H9 (cell line): ENCODE results near the gene UBR7. TPM values are rescaled to one million over a fixed set of nuclear protein-coding genes. Genes with fewer than 3 reads are reported as not detected.

Experiments
- DNase-seq: peaks from one replicate; pipeline ENCODE4 v3.0.0-alpha.2; 2017
- H2AFZ ChIP-seq: one replicate; pipeline ENCODE4 v1.6.1; 2013; ENCODE audit warnings: mild to moderate bottlenecking, low read length, control low read depth, moderate library complexity
- H2AK5ac ChIP-seq: 2 replicates; pipeline ENCODE4 v1.6.1; 2013; ENCODE audit warnings: low read length, control low read depth, mixed read lengths; ENCODE audit not compliant: insufficient read length
- H2BK120ac ChIP-seq: one replicate; pipeline ENCODE4 v1.6.1; 2013; ENCODE audit warnings: low read depth, mild to moderate bottlenecking, low read length, control low read depth, inconsistent platforms; ENCODE audit not compliant: poor library complexity, severe bottlenecking
- H2BK12ac ChIP-seq: 2 replicates; pipeline ENCODE4 v1.6.1; 2013; ENCODE audit warnings: low read length, control low read depth, mixed read lengths, low read depth; ENCODE audit not compliant: insufficient read length
- H2BK15ac ChIP-seq: 2 replicates; pipeline ENCODE4 v1.6.1; 2013; ENCODE audit warnings: low read depth, low read length, control low read depth
- H2BK20ac ChIP-seq: one replicate; pipeline ENCODE4 v1.6.1; 2013; ENCODE audit warnings: low read depth, mild to moderate bottlenecking, low read length, control low read depth, inconsistent platforms; ENCODE audit not compliant: poor library complexity, severe bottlenecking
- H2BK5ac ChIP-seq: 2 replicates; pipeline ENCODE4 v1.6.1; 2013; ENCODE audit warnings: low read length, control low read depth, mixed read lengths; ENCODE audit not compliant: insufficient read length
- H3K14ac ChIP-seq: 2 replicates; pipeline ENCODE4 v1.6.1; 2013; ENCODE audit warnings: low read length, control low read depth; ENCODE audit not compliant: insufficient read depth
- H3K18ac ChIP-seq: 2 replicates; pipeline ENCODE4 v1.6.1; 2013; ENCODE audit warnings: low read depth, mild to moderate bottlenecking, mixed read lengths, low read length, control low read depth; ENCODE audit not compliant: insufficient read length
- H3K23ac ChIP-seq: 2 replicates; pipeline ENCODE4 v1.6.1; 2013; ENCODE audit warnings: low read length, control low read depth, mixed read lengths, low read depth; ENCODE audit not compliant: insufficient read length
- H3K23me2 ChIP-seq: 2 replicates; pipeline ENCODE4 v1.6.1; 2013; ENCODE audit warnings: low read depth, mild to moderate bottlenecking, mixed read lengths, low read length, control low read depth; ENCODE audit not compliant: insufficient read length, poor library complexity, severe bottlenecking
- H3K27ac ChIP-seq: 2 replicates; pipeline ENCODE4 v1.5.1; 2013; ENCODE audit warnings: low read length, control low read depth, mixed read lengths, low read depth; ENCODE audit not compliant: insufficient read length
- H3K27me3 ChIP-seq: 2 replicates; pipeline ENCODE4 v1.6.1; 2013; ENCODE audit warnings: low read length, control low read depth, inconsistent platforms; ENCODE audit not compliant: insufficient read depth
- H3K4ac ChIP-seq: 2 replicates; pipeline ENCODE4 v1.6.1; 2013; ENCODE audit warnings: low read depth, mild to moderate bottlenecking, control low read depth, inconsistent platforms, low read length, moderate library complexity
- H3K4me1 ChIP-seq: 2 replicates; pipeline ENCODE4 v1.6.1; 2013; ENCODE audit warnings: low read length, control low read depth, inconsistent platforms; ENCODE audit not compliant: insufficient read depth
- H3K4me2 ChIP-seq: 2 replicates; pipeline ENCODE4 v1.6.1; 2013; ENCODE audit warnings: low read length, control low read depth, mixed read lengths; ENCODE audit not compliant: insufficient read length, insufficient read depth
- H3K56ac ChIP-seq: 2 replicates; pipeline ENCODE4 v1.6.1; 2013; ENCODE audit warnings: low read depth, mild to moderate bottlenecking, mixed read lengths, low read length, control low read depth; ENCODE audit not compliant: insufficient read length
- H3K79me1 ChIP-seq: 2 replicates; pipeline ENCODE4 v1.6.1; 2013; ENCODE audit warnings: low read depth, mild to moderate bottlenecking, moderate library complexity, low read length, control low read depth, inconsistent platforms; ENCODE audit not compliant: insufficient read depth, poor library complexity, severe bottlenecking
- H3K79me2 ChIP-seq: 2 replicates; pipeline ENCODE4 v1.6.1; 2013; ENCODE audit warnings: low read length, control low read depth, inconsistent platforms; ENCODE audit not compliant: insufficient read depth
- H3K9ac ChIP-seq: 2 replicates; pipeline ENCODE4 v1.6.1; 2013; ENCODE audit warnings: low read length, control low read depth, mixed read lengths; ENCODE audit not compliant: insufficient read length; ENCODE audit errors: extremely low read depth
- H3K9me3 ChIP-seq: one replicate; pipeline ENCODE4 v1.6.1; 2013; ENCODE audit warnings: low read depth, low read length, inconsistent platforms; ENCODE audit not compliant: control insufficient read depth
- H3T11ph ChIP-seq: one replicate; pipeline ENCODE4 v1.6.1; 2013; ENCODE audit warnings: mild to moderate bottlenecking, low read length, control low read depth, inconsistent platforms
- H4K20me1 ChIP-seq: one replicate; pipeline ENCODE4 v1.6.1; 2013; ENCODE audit not compliant: control insufficient read depth, insufficient read length, insufficient read depth
- H4K5ac ChIP-seq: 2 replicates; pipeline ENCODE4 v1.6.1; 2013; ENCODE audit warnings: low read depth, mild to moderate bottlenecking, mixed read lengths, low read length, control low read depth; ENCODE audit not compliant: insufficient read length
- H4K8ac ChIP-seq: replicated peaks from 2 replicates; pipeline ENCODE4 v1.6.1; 2013; ENCODE audit warnings: low read length, control low read depth, mixed read lengths, low read depth; ENCODE audit not compliant: insufficient read length
- H4K91ac ChIP-seq: 2 replicates; pipeline ENCODE4 v1.6.1; 2013; ENCODE audit warnings: low read depth, mild to moderate bottlenecking, moderate library complexity, mixed read lengths, low read length, control low read depth; ENCODE audit not compliant: insufficient read length
- H3K27ac Mint-ChIP-seq, 3 experiments: 2 replicates in 2 of 3; 3 replicates in 1 of 3; pipeline ENCODE4 v1.8.0; 2020 to 2021; ENCODE audit warnings: mixed read lengths in 3 of 3, mild to moderate bottlenecking in 1 of 3, moderate library complexity in 1 of 3
- H3K27me3 Mint-ChIP-seq: 2 replicates; pipeline ENCODE4 v1.8.0; 2021; ENCODE audit warnings: low read depth, mild to moderate bottlenecking, moderate library complexity, mixed read lengths
- H3K36me3 Mint-ChIP-seq, 3 experiments: 2 replicates in 2 of 3; 3 replicates in 1 of 3; pipeline ENCODE4 v1.8.0; 2020 to 2021; ENCODE audit warnings: low read depth in 3 of 3, mixed read lengths in 3 of 3; ENCODE audit not compliant: insufficient read depth in 1 of 3
- H3K4me1 Mint-ChIP-seq, 2 experiments: 2 replicates each; pipeline ENCODE4 v1.8.0; 2020; ENCODE audit warnings: mixed read lengths in 2 of 2
- H3K4me3 Mint-ChIP-seq, 2 experiments: 2 replicates in 1 of 2; 3 replicates in 1 of 2; pipeline ENCODE4 v1.8.0; 2020 to 2021; ENCODE audit warnings: mild to moderate bottlenecking in 2 of 2, mixed read lengths in 2 of 2, moderate library complexity in 1 of 2
- H3K9me3 Mint-ChIP-seq, 2 experiments: 2 replicates in 1 of 2; 3 replicates in 1 of 2; pipeline ENCODE4 v1.8.0; 2020; ENCODE audit warnings: mild to moderate bottlenecking in 2 of 2, mixed read lengths in 2 of 2, moderate library complexity in 1 of 2
- WGBS: extraction: QIAGEN DNeasy Blood & Tissue Kit; methylation state at CpG from one replicate; pipeline ENCODE4 v1.1.7; 2013; ENCODE audit warnings: missing lambda C conversion rate, low lambda C conversion rate, mixed read lengths; ENCODE audit not compliant: insufficient read length; ENCODE audit errors: extremely low coverage; 5-methylcytosine and 5-hydroxymethylcytosine counted together
- total RNA-seq: library from RNA; stranded (reverse); gene quantifications from 2 replicates; pipeline ENCODE4 v1.2.1, GENCODE V29; 2021
- TF ChIP-seq, protein P1 (sequence below): fragments of 200-600 bp; sonication (generic); conservative IDR thresholded peaks from 3 replicates; pipeline ENCODE4 v1.8.0; 2021; ENCODE audit warnings: antibody characterized with exemption, mild to moderate bottlenecking

Gene UBR7
- total RNA-seq, 1 experiment from 2014 or later, result 28.4 TPM

DNA sequence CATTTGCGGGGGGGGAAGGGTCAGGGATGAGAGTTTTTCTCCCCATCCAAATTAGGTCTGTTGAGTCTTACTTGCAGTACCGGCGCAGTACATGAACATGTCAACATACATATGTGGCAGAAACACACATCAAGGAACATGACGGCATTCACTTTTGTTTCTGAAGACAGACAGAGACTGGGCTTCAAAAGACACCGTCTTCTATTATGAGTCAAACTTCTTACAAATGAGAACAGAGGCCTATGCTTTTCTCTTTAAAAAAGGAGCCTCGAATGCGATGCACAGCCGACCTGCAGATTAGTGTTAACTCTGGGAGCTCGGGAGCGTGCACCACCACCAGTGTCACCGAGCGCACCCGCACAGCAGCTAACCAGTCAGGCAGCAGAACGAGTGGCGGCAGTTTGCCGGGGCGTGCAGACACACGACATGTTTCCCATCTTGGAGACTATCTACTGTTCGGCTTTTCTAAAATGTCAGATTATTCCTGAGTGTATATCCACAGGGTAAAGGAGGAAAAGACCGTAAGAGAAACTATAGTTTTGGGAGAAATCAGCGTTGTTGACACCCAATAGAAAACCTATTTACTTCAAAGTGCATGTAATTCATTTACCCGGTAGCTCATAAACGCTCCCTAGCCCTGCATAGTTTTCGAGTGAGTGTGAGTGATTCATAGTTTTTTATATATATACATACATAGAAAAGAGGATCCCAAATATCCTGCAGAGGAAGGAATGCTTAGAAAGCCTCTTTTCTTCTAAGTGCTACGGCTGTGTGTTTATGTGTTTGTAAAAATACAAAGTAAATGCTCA is 33.0 kb downstream of the UBR7 start:
- Histone ChIP-seq H3K9ac (no peak overlapping the region), H3K9me3 (no peaks in the 10 kb centered on the region), H2BK120ac (no peak overlapping the region), H3K56ac (no peak overlapping the region), H2BK20ac (no peak overlapping the region), H4K91ac (no peak overlapping the region), H2AK5ac (no peak overlapping the region), H4K20me1 (no peaks in the 10 kb centered on the region), H2BK15ac (no peak overlapping the region), H2AFZ (no peak overlapping the region), H3K23me2 (no peaks in the 10 kb centered on the region), H3K14ac (no peak overlapping the region), H4K8ac (no peak overlapping the region), H3K4me2 (no peak overlapping the region), H3K79me1 (no peaks in the 10 kb centered on the region), H3T11ph (no peak overlapping the region), H3K27me3 (no peaks in the 10 kb centered on the region), H3K79me2 (no peaks in the 10 kb centered on the region), H4K5ac (no peak overlapping the region), H2BK5ac (no peak overlapping the region), H3K4me1 (no peaks in the 10 kb centered on the region), H2BK12ac (no peak overlapping the region), H3K4ac (no peak overlapping the region), H3K23ac (no peak overlapping the region), H3K27ac (no peak overlapping the region), H3K18ac (no peak overlapping the region)
- Mint-ChIP-seq H3K4me1 (no peaks in the 10 kb centered on the region), H3K27me3 (no peaks in the 10 kb centered on the region), H3K27ac (no peak overlapping the region), H3K36me3 (peaks cover 10 to 30% (median 23%) of the 10 kb centered on the region in 3 experiments; a peak in 6 of 7 replicates), H3K9me3 (no peaks in the 10 kb centered on the region), H3K4me3 (no peak overlapping the region)
- TF ChIP-seq, protein P1, sequence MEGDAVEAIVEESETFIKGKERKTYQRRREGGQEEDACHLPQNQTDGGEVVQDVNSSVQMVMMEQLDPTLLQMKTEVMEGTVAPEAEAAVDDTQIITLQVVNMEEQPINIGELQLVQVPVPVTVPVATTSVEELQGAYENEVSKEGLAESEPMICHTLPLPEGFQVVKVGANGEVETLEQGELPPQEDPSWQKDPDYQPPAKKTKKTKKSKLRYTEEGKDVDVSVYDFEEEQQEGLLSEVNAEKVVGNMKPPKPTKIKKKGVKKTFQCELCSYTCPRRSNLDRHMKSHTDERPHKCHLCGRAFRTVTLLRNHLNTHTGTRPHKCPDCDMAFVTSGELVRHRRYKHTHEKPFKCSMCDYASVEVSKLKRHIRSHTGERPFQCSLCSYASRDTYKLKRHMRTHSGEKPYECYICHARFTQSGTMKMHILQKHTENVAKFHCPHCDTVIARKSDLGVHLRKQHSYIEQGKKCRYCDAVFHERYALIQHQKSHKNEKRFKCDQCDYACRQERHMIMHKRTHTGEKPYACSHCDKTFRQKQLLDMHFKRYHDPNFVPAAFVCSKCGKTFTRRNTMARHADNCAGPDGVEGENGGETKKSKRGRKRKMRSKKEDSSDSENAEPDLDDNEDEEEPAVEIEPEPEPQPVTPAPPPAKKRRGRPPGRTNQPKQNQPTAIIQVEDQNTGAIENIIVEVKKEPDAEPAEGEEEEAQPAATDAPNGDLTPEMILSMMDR, result no peak
- no peak for DNase-seq
- no CpG with 5 or more reads among the region's 25 CpGs for WGBS
